Mucosa of rectum (tissue), 2 donors: ENCODE data around the gene RBM23.
A peak's percentile ranks its signal among the peaks of the same experiment; 100 is the strongest.

Experiments used
- H3K27ac ChIP-seq, 2 donors: one replicate each; pipeline ENCODE4 v1.7.0; 2013; ENCODE audit warnings: inconsistent platforms in 2 of 2, low read depth in 2 of 2, low read length in 2 of 2
- H3K27me3 ChIP-seq, 2 donors: one replicate each; pipeline ENCODE4 v1.7.0; 2013; ENCODE audit warnings: low read length in 2 of 2; ENCODE audit not compliant: control insufficient read depth in 2 of 2, insufficient read depth in 2 of 2
- H3K36me3 ChIP-seq, 2 donors: one replicate each; pipeline ENCODE4 v1.7.0; 2013; ENCODE audit warnings: low read length in 2 of 2; ENCODE audit not compliant: control insufficient read depth in 2 of 2, insufficient read depth in 2 of 2
- H3K4me1 ChIP-seq, 2 donors: one replicate each; pipeline ENCODE4 v1.7.0; 2013; ENCODE audit warnings: low read length in 2 of 2, mild to moderate bottlenecking in 1 of 2; ENCODE audit not compliant: control insufficient read depth in 2 of 2, insufficient read depth in 2 of 2
- H3K4me3 ChIP-seq, 2 donors: one replicate each; pipeline ENCODE4 v1.7.0; 2013; ENCODE audit warnings: low read length in 2 of 2
- H3K9ac ChIP-seq, 2 donors: one replicate each; pipeline ENCODE4 v1.7.0; 2013; ENCODE audit warnings: low read length in 2 of 2, low read depth in 1 of 2, mild to moderate bottlenecking in 1 of 2
- H3K9me3 ChIP-seq, 2 donors: one replicate each; pipeline ENCODE4 v1.7.0; 2013; ENCODE audit warnings: low read length in 2 of 2; ENCODE audit not compliant: control insufficient read depth in 2 of 2
- donor health status: healthy.
- donor health status: Normal muscosa, but diverticular disease.

RBM23 gene

DNA sequence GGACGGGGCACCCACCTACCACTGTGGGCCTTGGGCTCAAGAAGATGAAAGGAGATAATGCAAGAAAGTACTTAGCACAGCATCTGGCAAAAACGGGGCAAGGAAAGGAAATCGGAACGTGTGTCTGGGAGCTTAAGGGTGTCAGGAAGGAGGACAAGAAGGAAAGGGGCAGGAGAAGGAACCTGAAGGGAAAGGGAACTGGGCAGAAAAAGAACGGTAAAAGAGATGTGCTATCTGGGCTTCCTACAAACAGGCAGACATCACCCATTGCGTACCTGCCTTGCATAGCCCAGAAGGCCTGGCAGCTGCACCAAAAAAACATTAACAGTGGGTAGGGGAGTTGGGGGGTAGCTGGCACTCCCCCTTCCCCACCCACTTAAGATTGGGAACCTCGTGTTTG lies 36.9 kb downstream of the RBM23 start:
- H3K4me3 ChIP-seq = no peak overlapping the region
- H3K4me1 ChIP-seq = peaks cover 12 to 14% of the 10 kb centered on the region in 2 donors
- peaks cover 17 to 26% of the 10 kb centered on the region in 2 donors for H3K36me3 ChIP-seq
- H3K27ac ChIP-seq = no peak overlapping the region
- no peaks in the 10 kb centered on the region for H3K9me3 ChIP-seq
- H3K9ac ChIP-seq = no peak overlapping the region
- H3K27me3 ChIP-seq = peaks cover 2 to 3% of the 10 kb centered on the region in 2 donors

DNA sequence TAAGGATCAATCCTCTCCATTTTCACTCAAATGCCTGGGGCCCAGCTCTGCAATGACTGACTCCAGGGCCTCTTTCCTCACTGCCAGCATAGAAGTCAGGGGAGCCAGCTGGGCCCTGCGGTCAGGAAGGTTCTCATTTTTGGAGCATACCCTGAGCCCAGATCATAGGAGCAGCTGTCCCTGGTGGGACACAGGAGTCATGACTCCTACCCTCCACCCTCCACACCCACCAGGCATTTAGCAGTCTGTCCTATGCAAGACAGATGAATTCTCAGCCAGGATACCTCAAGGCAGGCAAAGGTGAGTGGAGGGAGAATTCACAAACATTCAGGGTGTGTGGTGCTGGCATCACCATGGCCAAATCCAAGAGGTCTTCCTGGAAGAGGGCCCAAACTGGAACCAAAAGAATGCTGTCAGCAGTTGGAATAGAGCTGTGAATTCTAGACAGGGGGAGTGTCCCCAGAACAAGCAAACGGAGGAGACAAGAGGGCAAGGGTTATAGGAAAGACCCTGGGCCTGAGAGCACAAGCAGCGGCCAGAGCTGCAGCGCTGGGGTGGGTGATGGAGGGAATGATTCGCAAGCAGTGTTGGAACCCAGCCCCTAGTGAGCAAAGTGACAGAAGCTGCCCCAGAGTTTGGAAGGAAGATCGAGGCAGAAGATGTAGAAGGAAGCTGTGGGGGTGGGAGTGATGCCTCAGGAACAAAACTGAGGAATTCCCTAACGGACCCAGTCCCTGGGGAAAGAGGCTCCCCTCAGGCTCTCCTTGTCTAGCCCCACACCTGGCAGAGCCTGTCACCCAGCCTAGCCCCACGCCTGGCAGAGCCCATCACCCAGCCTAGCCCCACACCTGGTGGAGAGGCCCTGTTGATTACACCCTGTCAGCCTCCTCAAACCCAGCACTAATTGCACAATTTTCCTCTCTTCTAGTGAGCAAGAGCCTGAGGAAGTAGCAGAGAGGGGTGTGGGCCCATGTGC lies 40.4 kb downstream of the RBM23 start:
- Histone ChIP-seq H3K4me3 (no peak overlapping the region), H3K4me1 (peaks cover 5 to 12% of the 10 kb centered on the region in 2 donors)

DNA sequence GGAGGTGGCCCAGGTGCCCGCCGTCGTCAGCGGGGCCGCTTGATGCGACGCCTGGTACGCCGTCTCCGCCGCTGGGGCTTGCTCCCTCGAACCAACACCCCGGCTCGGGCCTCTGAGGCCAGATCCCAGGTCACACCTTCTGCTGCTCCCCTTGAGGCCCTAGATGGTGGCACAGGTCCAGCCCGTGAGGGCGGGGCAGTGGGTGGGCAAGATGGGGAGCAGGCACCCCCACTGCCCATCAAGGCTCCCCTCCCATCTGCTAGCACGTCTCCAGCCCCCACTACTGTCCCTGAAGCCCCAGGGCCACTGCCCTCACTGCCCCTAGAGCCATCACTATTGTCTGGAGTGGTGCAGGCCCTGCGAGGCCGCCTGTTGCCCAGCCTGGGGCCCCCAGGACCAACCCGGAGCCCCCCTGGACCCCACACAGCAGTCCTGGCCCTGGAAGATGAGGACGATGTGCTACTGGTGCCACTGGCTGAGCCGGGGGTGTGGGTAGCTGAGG lies 41.9 kb downstream of the RBM23 start:
- Histone ChIP-seq H3K9me3 (no peaks in the 10 kb centered on the region), H3K36me3 (peaks cover 49 to 61% of the 10 kb centered on the region in 2 donors), H3K4me3 (no peak overlapping the region), H3K4me1 (peaks cover 9 to 11% of the 10 kb centered on the region in 2 donors), H3K27me3 (peaks cover 0 to 1% of the 10 kb centered on the region in 2 donors), H3K27ac (no peak overlapping the region), H3K9ac (no peak overlapping the region)

More for the DNA sequence above, 40.4 kb downstream of the RBM23 start:
- Histone ChIP-seq H3K36me3 (peaks cover 49 to 57% of the 10 kb centered on the region in 2 donors), H3K27me3 (peaks cover 2 to 3% of the 10 kb centered on the region in 2 donors), H3K9me3 (no peaks in the 10 kb centered on the region), H3K9ac (no peak overlapping the region), H3K27ac (no peak overlapping the region)

DNA sequence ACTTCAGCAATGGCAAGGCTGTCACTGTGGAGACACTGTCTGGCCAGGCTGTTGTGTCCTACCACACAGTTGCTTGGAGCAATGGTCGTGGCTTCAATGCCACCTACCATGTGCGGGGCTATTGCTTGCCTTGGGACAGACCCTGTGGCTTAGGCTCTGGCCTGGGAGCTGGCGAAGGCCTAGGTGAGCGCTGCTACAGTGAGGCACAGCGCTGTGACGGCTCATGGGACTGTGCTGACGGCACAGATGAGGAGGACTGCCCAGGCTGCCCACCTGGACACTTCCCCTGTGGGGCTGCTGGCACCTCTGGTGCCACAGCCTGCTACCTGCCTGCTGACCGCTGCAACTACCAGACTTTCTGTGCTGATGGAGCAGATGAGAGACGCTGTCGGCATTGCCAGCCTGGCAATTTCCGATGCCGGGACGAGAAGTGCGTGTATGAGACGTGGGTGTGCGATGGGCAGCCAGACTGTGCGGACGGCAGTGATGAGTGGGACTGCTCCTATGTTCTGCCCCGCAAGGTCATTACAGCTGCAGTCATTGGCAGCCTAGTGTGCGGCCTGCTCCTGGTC lies 43.1 kb downstream of the RBM23 start:
- peaks cover 49 to 61% of the 10 kb centered on the region in 2 donors for H3K36me3 ChIP-seq
- H3K27me3 ChIP-seq = no peaks in the 10 kb centered on the region
- peaks cover 10 to 14% of the 10 kb centered on the region in 2 donors for H3K4me1 ChIP-seq
- H3K9ac ChIP-seq = no peak overlapping the region
- no peak overlapping the region for H3K4me3 ChIP-seq
- H3K9me3 ChIP-seq = no peaks in the 10 kb centered on the region
- no peak overlapping the region for H3K27ac ChIP-seq

DNA sequence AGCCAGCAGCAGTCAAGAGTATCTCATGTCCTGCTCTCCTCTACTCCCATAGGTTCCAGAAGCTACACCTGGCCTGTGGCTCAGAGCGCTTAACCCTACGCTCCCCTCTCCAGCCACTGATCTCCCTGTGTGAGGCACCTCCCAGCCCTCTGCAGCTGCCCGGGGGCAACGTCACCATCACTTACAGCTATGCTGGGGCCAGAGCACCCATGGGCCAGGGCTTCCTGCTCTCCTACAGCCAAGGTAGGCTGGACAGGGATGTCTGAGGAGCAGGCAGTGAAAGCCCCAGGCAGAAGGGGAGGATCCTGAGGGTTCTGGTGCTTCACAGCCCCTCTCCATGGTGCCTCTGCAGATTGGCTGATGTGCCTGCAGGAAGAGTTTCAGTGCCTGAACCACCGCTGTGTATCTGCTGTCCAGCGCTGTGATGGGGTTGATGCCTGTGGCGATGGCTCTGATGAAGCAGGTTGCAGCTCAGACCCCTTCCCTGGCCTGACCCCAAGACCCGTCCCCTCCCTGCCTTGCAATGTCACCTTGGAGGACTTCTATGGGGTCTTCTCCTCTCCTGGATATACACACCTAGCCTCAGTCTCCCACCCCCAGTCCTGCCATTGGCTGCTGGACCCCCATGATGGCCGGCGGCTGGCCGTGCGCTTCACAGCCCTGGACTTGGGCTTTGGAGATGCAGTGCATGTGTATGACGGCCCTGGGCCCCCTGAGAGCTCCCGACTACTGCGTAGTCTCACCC lies 43.8 kb downstream of the RBM23 start:
- Histone ChIP-seq H3K27me3 (no peaks in the 10 kb centered on the region), H3K9ac (no peak overlapping the region), H3K4me3 (no peak overlapping the region), H3K4me1 (peaks cover 16 to 19% of the 10 kb centered on the region in 2 donors), H3K9me3 (no peaks in the 10 kb centered on the region), H3K27ac (no peak overlapping the region), H3K36me3 (peaks cover 49 to 61% of the 10 kb centered on the region in 2 donors)

DNA sequence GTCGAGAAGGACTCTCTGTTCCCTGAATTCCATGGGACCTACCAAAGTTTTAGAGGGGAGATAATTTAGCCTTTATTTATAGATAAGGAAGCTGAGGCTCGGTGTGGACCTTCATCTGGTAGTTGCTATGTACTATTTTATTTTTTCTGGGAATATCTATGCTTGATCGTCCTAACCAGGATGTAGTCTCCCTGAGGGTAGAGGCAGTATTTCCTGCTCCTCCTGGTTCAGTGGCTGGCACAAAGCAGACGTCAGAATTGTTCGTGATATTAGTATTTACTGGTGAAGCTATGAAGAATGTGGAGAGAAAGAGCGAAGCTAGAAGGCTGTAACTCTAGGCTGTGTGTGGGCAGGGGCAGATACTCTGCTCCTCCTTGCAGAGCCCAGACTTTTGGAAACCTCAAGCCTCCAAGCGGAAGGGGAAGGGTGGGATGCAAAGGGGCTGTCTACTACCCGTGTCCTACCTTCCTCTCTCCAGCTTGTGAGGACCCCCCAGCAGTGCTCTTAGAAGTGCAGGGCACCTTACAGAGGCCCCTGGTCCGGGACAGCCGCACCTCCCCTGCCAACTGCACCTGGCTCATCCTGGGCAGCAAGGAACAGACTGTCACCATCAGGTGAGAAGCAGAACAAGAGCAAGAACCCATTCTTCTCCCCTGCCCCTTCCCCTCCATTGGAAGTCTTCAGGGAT lies 46.0 kb downstream of the RBM23 start:
- H3K27ac ChIP-seq = peak overlapping the region; percentile 60 to 99
- H3K9me3 ChIP-seq = no peaks in the 10 kb centered on the region
- H3K4me1 ChIP-seq = peaks cover 16 to 21% of the 10 kb centered on the region in 2 donors
- peak overlapping the region; percentile 90 to 95 for H3K4me3 ChIP-seq
- H3K9ac ChIP-seq = peak overlapping the region; percentile 92 to 98
- no peaks in the 10 kb centered on the region for H3K27me3 ChIP-seq
- H3K36me3 ChIP-seq = peaks cover 41 to 43% of the 10 kb centered on the region in 2 donors

DNA sequence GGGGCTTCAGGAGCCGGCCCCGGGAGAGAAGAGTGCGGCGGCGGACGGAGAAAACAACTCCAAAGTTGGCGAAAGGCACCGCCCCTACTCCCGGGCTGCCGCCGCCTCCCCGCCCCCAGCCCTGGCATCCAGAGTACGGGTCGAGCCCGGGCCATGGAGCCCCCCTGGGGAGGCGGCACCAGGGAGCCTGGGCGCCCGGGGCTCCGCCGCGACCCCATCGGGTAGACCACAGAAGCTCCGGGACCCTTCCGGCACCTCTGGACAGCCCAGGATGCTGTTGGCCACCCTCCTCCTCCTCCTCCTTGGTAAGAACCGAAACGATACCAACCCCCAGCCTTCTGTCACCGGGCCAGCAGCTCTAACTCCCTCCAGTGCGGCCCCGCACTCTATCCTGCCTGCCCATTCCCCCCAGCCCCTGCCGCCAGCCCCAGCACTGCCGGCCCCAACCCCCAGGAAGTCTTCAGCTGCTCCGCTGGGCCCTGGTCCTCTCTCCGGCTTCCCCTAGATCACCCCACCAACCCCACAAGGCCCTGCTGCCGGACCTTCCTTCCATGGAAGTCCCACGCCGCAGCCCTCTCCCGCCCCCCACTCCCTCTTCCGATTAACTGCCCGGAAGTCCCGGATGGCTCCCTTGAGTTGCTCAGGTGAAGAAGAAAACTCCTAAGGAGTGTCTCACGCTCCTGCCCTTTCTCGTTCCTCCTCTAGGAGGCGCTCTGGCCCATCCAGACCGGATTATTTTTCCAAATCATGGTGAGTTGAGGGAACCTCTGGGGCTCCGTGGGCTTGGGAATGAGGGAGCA lies 46.7 kb downstream of the RBM23 start:
- Histone ChIP-seq H3K9me3 (no peaks in the 10 kb centered on the region), H3K4me3 (peak overlapping the region; percentile 90 to 95), H3K27ac (peak overlapping the region; percentile 99 to 100), H3K4me1 (peaks cover 16 to 21% of the 10 kb centered on the region in 2 donors), H3K36me3 (peaks cover 33 to 36% of the 10 kb centered on the region in 2 donors), H3K27me3 (no peaks in the 10 kb centered on the region), H3K9ac (peak overlapping the region; percentile 92 to 98)

DNA sequence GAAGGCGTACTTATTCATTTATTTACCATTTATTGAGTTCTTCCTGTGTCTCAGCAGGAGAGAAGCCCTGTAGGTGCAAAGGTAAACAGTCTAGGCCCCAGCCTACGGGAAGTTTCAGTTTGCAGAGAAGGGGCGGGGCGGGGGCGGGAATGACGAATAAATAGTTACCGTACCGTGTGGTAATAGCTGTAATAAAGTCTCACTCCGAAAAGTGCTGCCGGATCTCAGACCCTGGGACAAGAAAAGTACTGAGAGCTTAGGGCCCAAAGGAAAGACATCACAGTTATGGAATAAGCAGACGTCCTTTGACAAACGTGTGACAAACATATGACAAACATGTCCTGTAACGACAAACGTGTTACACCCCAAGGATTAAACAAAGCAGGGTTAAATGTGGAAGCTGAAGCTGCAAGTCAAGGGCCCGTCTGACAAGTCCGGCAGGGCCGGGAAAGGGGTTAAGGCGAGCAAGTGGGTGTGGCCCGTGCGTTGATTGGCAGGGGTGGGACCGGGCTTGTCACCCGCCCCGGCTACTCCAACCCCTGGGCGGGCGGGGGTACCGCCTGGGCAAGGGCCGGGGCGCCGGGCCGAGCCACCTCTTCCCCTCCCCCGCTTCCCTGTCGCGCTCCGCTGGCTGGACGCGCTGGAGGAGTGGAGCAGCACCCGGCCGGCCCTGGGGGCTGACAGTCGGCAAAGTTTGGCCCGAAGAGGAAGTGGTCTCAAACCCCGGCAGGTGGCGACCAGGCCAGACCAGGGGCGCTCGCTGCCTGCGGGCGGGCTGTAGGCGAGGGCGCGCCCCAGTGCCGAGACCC lies 47.5 kb downstream of the RBM23 start, which contains the start of gene LRP10:
LRP10 (plus strand) TSS at position 517 of the 809 bp plus-strand sequence. CDS start 564 bp downstream, outside the sequence.
- peak within 1 kb of the TSS; percentile 90 to 95 for H3K4me3 ChIP-seq
- no peaks in the 10 kb centered on the region for H3K9me3 ChIP-seq
- peaks cover 16 to 21% of the 10 kb centered on the region in 2 donors for H3K4me1 ChIP-seq
- peaks cover 26 to 28% of the 10 kb centered on the region in 2 donors for H3K36me3 ChIP-seq
- H3K27ac ChIP-seq = peak within 1 kb of the TSS; percentile 99 to 100
- H3K9ac ChIP-seq = peak within 1 kb of the TSS; percentile 92 to 98
- H3K27me3 ChIP-seq = no peaks in the 10 kb centered on the region
